SK-N-MC (cell line): ENCODE measurements around the gene PINLYP.

Source experiments
- DNase-seq: peaks from one replicate; pipeline ENCODE4 v3.0.0-alpha.2; 2011; ENCODE audit warnings: low read depth, low spot score
- H3K27ac ChIP-seq: fragments of 200-600 bp; sonication (generic); 2 replicates; pipeline ENCODE4 v1.5.1; 2016; ENCODE audit warnings: mixed run types
- H3K36me3 ChIP-seq: fragments of 200-600 bp; sonication (generic); 2 replicates; pipeline ENCODE4 v1.6.1; 2017; ENCODE audit warnings: antibody characterized with exemption, low read length, mixed read lengths; ENCODE audit not compliant: insufficient read depth
- H3K4me3 ChIP-seq: fragments of 200-600 bp; sonication (generic); 2 replicates; pipeline ENCODE4 v1.5.1; 2016
- H3K9ac ChIP-seq: fragments of 200-600 bp; sonication (generic); 2 replicates; pipeline ENCODE4 v1.8.0; 2017; ENCODE audit warnings: mixed run types, mixed read lengths; ENCODE audit not compliant: insufficient read length
- H3K9me3 ChIP-seq: fragments of 200-600 bp; sonication (generic); 2 replicates; pipeline ENCODE4 v1.6.1; 2017; ENCODE audit warnings: low read depth, mild to moderate bottlenecking, antibody characterized with exemption, low read length, moderate library complexity, mixed read lengths
- EZH2 ChIP-seq: fragments of 200-600 bp; sonication (generic); IDR thresholded peaks from one replicate; pipeline ENCODE4 v1.6.1; 2017; ENCODE audit warnings: antibody characterized with exemption
- FOXP2 ChIP-seq: optimal IDR thresholded peaks from 2 replicates; pipeline ENCODE3; 2011; ENCODE audit warnings: mild to moderate bottlenecking, moderate library complexity; ENCODE audit not compliant: insufficient read depth; ENCODE audit errors: extremely low read length, control extremely low read depth
- POLR2AphosphoS5 ChIP-seq: IDR thresholded peaks from 2 replicates; pipeline ENCODE4 v1.6.1; 2012; ENCODE audit warnings: mild to moderate bottlenecking, low read depth, low read length, borderline replicate concordance

Gene PINLYP

GRCh38 chr19:43616954-43617353 lies 41.4 kb downstream of the PINLYP start:
- no peak overlapping the region for H3K4me3 ChIP-seq
- peaks cover 16% of the 10 kb centered on the region; the same call in 1 of the 2 replicates for H3K36me3 ChIP-seq
- H3K9ac ChIP-seq = no peak overlapping the region
- no peaks in the 10 kb centered on the region for H3K9me3 ChIP-seq
- TF ChIP-seq EZH2 = no peak
- no peak for TF ChIP-seq FOXP2
- TF ChIP-seq POLR2AphosphoS5 = no peak
- DNase-seq = no peak
- no peak overlapping the region for H3K27ac ChIP-seq

- no peaks in the 10 kb centered on the region; the same call in 1 of the 2 replicates for H3K36me3 ChIP-seq
- H3K4me3 ChIP-seq = peak overlapping the region; percentile 89
- H3K27ac ChIP-seq = peak overlapping the region; percentile 98
- H3K9me3 ChIP-seq = no peaks in the 10 kb centered on the region
- TF ChIP-seq FOXP2 = no peak
- DNase-seq = no peak
- H3K9ac ChIP-seq = peak overlapping the region; percentile 94
These were observed 43.3 kb downstream of the PINLYP start for GRCh38 chr19:43618921-43619261.

GRCh38 chr19:43619262-43620060 lies 43.9 kb downstream of the PINLYP start, which contains the start of gene ZNF428:
Gene ZNF428, minus strand, starts transcription at chr19:43619629. Its CDS starts 5,325 bp downstream, at chr19:43614304.
- no peaks in the 10 kb centered on the region for H3K9me3 ChIP-seq
- H3K27ac ChIP-seq = peak within 1 kb of the TSS; percentile 98
- TF ChIP-seq POLR2AphosphoS5 (peak; percentile 63), EZH2 (no peak)
- peak; percentile 90 for DNase-seq
- H3K36me3 ChIP-seq = peaks cover 4% of the 10 kb centered on the region
- H3K4me3 ChIP-seq = peak within 1 kb of the TSS; percentile 89
- peak within 1 kb of the TSS; percentile 94 for H3K9ac ChIP-seq

- H3K27ac ChIP-seq = peak overlapping the region; percentile 98
- no peak for DNase-seq
- peak overlapping the region; percentile 94 for H3K9ac ChIP-seq
- peak overlapping the region; percentile 89 for H3K4me3 ChIP-seq
- H3K36me3 ChIP-seq = peaks cover 7% of the 10 kb centered on the region
- no peak for TF ChIP-seq EZH2
- TF ChIP-seq POLR2AphosphoS5 = no peak
- no peak for TF ChIP-seq FOXP2
- H3K9me3 ChIP-seq = no peaks in the 10 kb centered on the region
These were observed 44.7 kb downstream of the PINLYP start for GRCh38 chr19:43620061-43621001.

- no peak for TF ChIP-seq EZH2
- no peak for TF ChIP-seq FOXP2
- TF ChIP-seq POLR2AphosphoS5 = no peak
These were observed 46.5 kb downstream of the PINLYP start for GRCh38 chr19:43622070-43622469.

GRCh38 chr19:43622956-43623355 lies 47.4 kb downstream of the PINLYP start:
- H3K27ac ChIP-seq = no peak overlapping the region
- peaks cover 7% of the 10 kb centered on the region for H3K36me3 ChIP-seq
- TF ChIP-seq POLR2AphosphoS5 = no peak
- TF ChIP-seq FOXP2 = no peak
- TF ChIP-seq EZH2 = no peak
- H3K4me3 ChIP-seq = no peak overlapping the region
- no peak overlapping the region for H3K9ac ChIP-seq
- DNase-seq = no peak
- no peaks in the 10 kb centered on the region for H3K9me3 ChIP-seq

More at GRCh38 chr19:43622070-43622469, 46.5 kb downstream of the PINLYP start:
- no peak for DNase-seq
- Histone ChIP-seq H3K9me3 (no peaks in the 10 kb centered on the region), H3K9ac (no peak overlapping the region), H3K27ac (peak overlapping the region; percentile 54), H3K4me3 (no peak overlapping the region), H3K36me3 (peaks cover 7% of the 10 kb centered on the region)

- DNase-seq = no peak
- no peak overlapping the region for H3K9ac ChIP-seq
- 0 out of 2 replicates have a peak overlapping the region, but pooled peaks have one; percentile 42 for H3K27ac ChIP-seq
These were observed 48.5 kb downstream of the PINLYP start for GRCh38 chr19:43623889-43624670.

More at GRCh38 chr19:43623889-43624670, 48.5 kb downstream of the PINLYP start:
- no peaks in the 10 kb centered on the region for H3K9me3 ChIP-seq
- no peak for TF ChIP-seq EZH2
- TF ChIP-seq POLR2AphosphoS5 = no peak
- no peak for TF ChIP-seq FOXP2
- no peak overlapping the region for H3K4me3 ChIP-seq
- H3K36me3 ChIP-seq = peaks cover 7% of the 10 kb centered on the region
